ENCODE results near the gene ABCF3.
A peak's percentile ranks its signal among the peaks of the same experiment; 100 is the strongest.

Gene ABCF3

DNA sequence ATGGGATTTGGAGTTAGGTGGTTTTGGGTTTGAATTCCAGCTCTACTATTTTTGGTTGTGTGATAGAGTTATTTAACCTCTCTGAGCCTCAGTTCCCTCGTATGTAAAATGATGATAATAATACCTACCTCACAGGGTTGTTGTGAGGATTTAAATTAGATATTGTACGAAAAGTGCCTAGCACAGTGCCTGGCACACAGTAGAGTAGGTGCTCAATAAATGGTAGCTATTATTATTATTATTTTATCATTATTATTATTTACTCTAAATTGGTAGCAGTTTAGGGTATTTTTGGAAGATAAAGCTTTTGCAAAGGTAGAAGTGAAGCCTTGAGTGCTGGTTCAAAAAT, 12.7 kb upstream of the ABCF3 start:
- H3K36me3 Mint-ChIP-seq (ENCODE audit: low read depth): peaks cover 84% of the 10 kb centered on the region
- intact Hi-C loops (cut with micrococcal nuclease): no loop called here
- H3K9me3 Mint-ChIP-seq: no peaks in the 10 kb centered on the region
- H3K27me3 Mint-ChIP-seq: no peaks in the 10 kb centered on the region
- peaks cover 39% of the 10 kb centered on the region for H3K4me1 Mint-ChIP-seq (ENCODE audit: low read depth)
- no peak overlapping the region for H3K27ac Mint-ChIP-seq
- no peak overlapping the region for H3K4me3 Mint-ChIP-seq

DNA sequence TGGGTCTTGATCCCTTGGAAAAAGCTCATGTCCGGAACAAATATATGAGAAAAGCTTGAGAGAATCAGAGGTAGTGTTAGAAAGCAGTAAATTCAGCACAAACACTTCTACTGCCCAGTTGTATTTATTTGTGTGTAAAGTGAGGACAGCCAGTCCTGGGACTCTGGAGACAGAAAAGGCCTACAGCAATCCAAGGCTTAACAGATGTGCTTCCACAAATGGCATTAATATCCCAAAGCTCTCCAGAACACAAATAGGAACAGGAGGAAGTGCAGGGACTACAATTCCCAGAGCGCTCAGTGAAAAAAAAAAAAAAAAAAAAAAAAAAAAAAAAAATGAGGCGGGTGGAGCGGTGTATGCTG, 11.7 kb upstream of the ABCF3 start:
- Mint-ChIP-seq H3K27ac (peak overlapping the region; percentile 98), H3K4me1 (ENCODE audit: low read depth) (peaks cover 48% of the 10 kb centered on the region), H3K27me3 (no peaks in the 10 kb centered on the region), H3K4me3 (peak overlapping the region; percentile 99), H3K9me3 (no peaks in the 10 kb centered on the region), H3K36me3 (ENCODE audit: low read depth) (peaks cover 84% of the 10 kb centered on the region)
- intact Hi-C loops (cut with micrococcal nuclease): loop anchor here (1.0 kb wide), 4 partner anchors 12 to 125 kb away; partner anchors contain the start of genes ABCF3, EEF1AKMT4, EIF2B5 and PSMD2

DNA sequence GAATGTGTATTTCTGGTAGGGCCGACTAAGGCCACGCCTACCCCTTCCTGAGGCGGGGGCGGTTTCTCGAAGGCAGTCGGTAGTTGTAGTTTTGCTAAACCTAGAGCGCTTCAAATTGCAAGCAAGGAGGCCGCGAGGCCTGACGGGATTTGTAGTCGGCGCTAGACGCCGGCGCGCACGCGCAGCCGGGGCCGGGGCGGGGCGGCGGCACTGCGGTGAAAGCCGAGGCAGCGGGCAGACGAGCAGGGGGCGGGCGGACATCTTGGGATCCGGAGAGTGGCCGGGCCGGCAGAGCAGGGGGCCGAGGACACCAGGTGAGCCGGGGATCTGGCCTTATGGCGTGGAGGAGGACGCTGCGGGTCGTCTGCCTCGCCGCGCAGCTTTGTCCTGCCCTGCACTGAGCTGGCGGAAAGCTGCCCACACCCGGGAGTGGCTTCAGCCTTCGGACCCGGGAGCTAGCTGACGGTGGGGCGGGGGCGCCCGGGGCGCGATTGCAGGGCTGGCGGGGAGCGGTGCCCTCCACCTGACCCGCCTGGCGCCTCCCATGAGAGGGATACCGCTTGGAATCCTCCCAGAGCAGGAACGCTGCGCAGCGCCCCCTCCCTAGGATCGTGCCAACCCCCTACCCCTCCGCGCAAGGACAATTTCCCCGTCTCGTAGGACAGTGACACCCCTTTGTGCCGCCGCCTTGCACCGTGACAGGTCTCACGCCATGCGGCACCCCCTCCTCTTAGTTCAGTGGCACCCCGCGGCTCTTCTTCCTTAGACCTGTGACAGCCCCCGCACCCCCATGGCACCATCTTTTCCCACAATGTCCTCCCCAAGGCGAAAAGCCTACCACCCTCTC, 11.1 kb upstream of the ABCF3 start, which contains the start of gene AP2M1:
Gene AP2M1, plus strand, starts transcription at position 210 of the 847 bp plus-strand sequence. CDS start 2,139 bp downstream, outside the sequence.
- intact Hi-C loops (cut with micrococcal nuclease): loop anchor here (1.0 kb wide), 4 partner anchors 11 to 124 kb away; partner anchors contain the start of genes ABCF3, EEF1AKMT4, EIF2B5 and PSMD2
- Mint-ChIP-seq H3K36me3 (ENCODE audit: low read depth) (peaks cover 84% of the 10 kb centered on the region), H3K27ac (peak within 1 kb of the TSS; percentile 98), H3K27me3 (no peaks in the 10 kb centered on the region), H3K9me3 (no peaks in the 10 kb centered on the region), H3K4me3 (peak within 1 kb of the TSS; percentile 99), H3K4me1 (ENCODE audit: low read depth) (peaks cover 54% of the 10 kb centered on the region)

DNA sequence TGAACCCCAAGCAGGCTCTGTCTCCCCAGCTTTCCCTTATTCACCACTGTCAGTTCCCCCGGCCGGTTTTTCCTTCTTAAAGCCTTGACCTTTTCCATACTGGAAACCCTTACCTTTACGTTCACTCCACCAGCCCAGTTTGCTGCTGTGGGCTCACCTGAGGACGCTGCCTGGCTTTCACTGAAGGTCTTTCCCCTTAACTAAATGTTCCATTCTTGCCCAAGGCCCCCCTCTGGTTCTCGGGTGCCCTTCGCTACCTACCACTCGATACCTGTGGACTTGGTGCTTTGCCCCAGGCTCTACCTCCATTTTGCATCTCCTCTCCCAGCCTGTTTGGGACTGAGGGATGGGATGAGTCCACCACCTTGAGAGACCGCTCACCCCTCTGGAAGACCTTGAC, 10.5 kb upstream of the ABCF3 start:
- Mint-ChIP-seq H3K27me3 (no peaks in the 10 kb centered on the region), H3K36me3 (ENCODE audit: low read depth) (peaks cover 84% of the 10 kb centered on the region)

DNA sequence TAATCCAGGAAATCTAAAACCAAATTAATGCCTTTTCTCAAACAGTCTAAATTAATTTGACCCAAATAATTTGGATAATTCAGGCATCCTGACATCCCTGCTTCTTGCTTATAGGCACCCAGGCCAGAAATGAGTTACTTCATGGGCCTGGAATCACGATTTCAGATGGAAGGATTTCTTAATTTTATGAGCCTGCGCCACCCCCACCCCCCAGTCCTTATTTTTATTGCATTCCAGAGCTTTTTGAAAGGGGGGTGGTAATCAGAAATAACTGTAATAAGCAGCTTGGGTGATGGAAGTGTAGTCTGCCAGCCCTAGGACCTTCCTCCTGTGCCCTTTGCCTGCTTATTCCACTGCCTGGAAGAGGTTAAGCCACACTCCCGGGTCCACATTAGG, 10.0 kb upstream of the ABCF3 start:
- intact Hi-C loops (cut with micrococcal nuclease): no loop called here
- H3K27ac Mint-ChIP-seq: peak overlapping the region; percentile 98
- no peaks in the 10 kb centered on the region for H3K9me3 Mint-ChIP-seq
- H3K4me1 Mint-ChIP-seq (ENCODE audit: low read depth): peaks cover 62% of the 10 kb centered on the region
- H3K4me3 Mint-ChIP-seq: peak overlapping the region; percentile 99
- H3K27me3 Mint-ChIP-seq: no peaks in the 10 kb centered on the region
- H3K36me3 Mint-ChIP-seq (ENCODE audit: low read depth): peaks cover 84% of the 10 kb centered on the region

More for the DNA sequence above, 10.5 kb upstream of the ABCF3 start:
- Mint-ChIP-seq H3K9me3 (no peaks in the 10 kb centered on the region), H3K4me1 (ENCODE audit: low read depth) (peaks cover 61% of the 10 kb centered on the region), H3K4me3 (peak overlapping the region; percentile 99), H3K27ac (peak overlapping the region; percentile 98)
- intact Hi-C loops (cut with micrococcal nuclease): no loop called here

DNA sequence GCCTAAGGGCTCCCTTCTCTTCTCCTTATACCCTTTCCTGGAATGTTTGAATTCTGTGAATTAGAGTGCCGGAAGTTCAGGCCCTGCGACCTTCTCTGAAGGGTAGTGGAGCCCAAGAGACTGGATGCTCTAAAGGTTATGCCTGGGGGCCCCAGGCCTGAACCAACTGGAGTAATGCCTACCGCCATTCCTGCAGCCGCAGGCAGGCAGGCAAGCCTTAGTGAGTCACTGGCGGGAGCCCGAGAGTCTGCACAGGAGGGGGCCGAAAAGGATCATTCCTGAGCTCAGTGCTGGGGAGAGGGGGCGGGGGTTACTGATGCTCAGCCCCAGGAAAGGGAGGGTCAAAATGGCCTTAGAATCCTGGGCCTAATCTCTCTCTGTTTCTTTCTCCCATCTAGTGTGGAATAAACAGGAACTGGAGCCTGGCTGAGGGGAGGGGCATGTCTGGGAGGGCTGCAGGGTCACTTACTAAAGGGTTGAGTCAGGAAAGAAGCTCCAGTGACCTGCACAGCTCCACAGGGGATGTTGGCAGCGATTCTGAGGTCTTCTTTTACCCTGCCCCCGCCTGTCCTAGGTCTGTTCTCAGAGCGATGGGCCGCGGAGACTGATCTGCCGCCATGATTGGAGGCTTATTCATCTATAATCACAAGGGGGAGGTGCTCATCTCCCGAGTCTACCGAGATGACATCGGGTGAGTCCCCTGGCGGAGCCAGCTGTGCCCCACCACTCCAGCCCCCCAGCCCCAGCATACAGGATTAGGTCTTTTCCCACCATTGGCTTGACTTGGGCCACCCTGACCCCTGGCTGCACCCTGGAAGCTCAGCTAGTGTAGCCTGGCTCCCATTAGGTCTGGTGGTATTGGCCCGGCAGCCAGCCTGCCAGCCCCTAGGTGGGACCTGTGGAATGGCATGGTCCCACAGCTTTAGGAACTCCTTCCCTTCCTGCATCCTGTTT, 9.3 kb upstream of the ABCF3 start:
- Mint-ChIP-seq H3K4me3 (peak overlapping the region; percentile 99), H3K27me3 (no peaks in the 10 kb centered on the region), H3K36me3 (ENCODE audit: low read depth) (peaks cover 84% of the 10 kb centered on the region), H3K9me3 (no peaks in the 10 kb centered on the region), H3K4me1 (ENCODE audit: low read depth) (peaks cover 61% of the 10 kb centered on the region), H3K27ac (peak overlapping the region; percentile 98)
- intact Hi-C loops (cut with micrococcal nuclease): loop anchor here (1.0 kb wide), 1 partner anchor 9 kb away; no protein-coding TSS in a partner anchor

DNA sequence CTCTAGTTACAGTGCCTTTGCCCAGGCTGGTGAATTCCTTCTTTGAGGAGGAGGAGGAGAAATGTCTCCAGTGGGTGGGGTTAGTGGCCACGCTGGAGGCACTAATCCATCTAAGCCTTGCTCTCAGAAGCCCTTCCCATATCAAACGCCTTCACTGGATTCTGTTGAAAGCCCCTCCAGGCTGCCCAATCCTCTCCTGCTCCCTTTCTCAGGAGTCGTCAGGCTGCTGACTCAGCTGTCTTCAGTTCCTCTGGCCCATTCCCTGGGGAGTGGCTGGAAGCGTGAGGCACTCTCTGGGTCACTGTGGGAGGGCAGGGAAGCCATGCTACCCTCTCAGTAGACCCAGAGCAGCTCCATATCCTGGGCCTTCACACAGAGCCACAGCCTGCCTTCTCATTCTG, 8.7 kb upstream of the ABCF3 start:
- Mint-ChIP-seq H3K4me3 (peak overlapping the region; percentile 99), H3K9me3 (no peaks in the 10 kb centered on the region), H3K36me3 (ENCODE audit: low read depth) (peaks cover 84% of the 10 kb centered on the region), H3K4me1 (ENCODE audit: low read depth) (peaks cover 63% of the 10 kb centered on the region), H3K27ac (peak overlapping the region; percentile 98), H3K27me3 (no peaks in the 10 kb centered on the region)
- intact Hi-C loops (cut with micrococcal nuclease): loop anchor here (1.0 kb wide), 1 partner anchor 8 kb away; no protein-coding TSS in a partner anchor

DNA sequence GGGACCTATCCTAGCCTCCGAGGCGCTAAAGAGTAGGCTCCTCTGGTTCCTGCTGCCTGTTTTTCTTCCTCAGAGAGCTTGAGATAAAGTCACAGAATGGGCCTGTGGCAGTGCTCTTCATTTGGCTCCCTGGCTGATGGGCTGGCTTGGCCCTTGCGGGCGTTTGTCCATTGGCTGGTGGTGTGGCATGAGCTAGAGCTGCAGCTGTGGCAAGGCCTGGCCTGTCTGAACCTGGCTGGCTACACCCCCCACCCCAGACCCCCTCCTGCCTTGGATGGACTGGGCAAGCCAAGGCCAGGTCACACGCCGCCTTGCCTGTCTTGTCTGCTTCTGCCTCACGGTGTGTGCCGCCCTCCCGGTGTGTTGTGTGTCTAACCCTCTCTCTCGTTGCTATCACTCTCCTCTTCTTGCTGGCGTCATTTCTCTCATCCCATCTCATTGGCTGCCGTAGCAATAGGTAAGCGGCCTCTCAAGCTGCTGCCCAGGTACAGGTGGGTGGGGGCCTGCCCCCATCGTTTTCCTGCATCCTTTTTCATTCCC, 8.2 kb upstream of the ABCF3 start:
- Mint-ChIP-seq H3K4me3 (peak overlapping the region; percentile 99), H3K27me3 (no peaks in the 10 kb centered on the region), H3K4me1 (ENCODE audit: low read depth) (peaks cover 68% of the 10 kb centered on the region), H3K36me3 (ENCODE audit: low read depth) (peaks cover 84% of the 10 kb centered on the region), H3K9me3 (no peaks in the 10 kb centered on the region), H3K27ac (peak overlapping the region; percentile 98)
- intact Hi-C loops (cut with micrococcal nuclease): loop anchor here (1.0 kb wide), 1 partner anchor 7 kb away; no protein-coding TSS in a partner anchor

DNA sequence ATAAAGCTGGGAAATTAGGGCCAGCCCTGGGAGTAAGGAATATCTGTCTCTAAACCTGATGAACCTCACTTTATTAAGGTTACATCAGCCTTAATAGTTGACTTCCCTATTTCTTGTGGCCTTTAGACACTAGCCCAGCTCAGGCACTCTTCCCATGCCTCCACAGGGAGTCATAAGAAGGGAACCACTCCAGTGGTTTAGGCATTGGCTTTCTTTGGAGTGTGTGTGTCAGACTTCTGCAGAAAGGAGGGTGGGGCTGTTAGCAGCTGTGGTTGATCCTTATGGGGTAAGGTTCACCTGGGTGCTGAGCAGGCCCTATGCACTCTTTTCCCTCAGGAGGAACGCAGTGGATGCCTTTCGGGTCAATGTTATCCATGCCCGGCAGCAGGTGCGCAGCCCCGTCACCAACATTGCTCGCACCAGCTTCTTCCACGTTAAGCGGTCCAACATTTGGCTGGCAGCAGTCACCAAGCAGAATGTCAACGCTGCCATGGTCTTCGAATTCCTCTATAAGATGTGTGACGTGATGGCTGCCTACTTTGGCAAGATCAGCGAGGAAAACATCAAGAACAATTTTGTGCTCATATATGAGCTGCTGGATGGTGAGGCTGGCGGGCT, 7.4 kb upstream of the ABCF3 start:
- intact Hi-C loops (cut with micrococcal nuclease): no loop called here
- Mint-ChIP-seq H3K9me3 (no peaks in the 10 kb centered on the region), H3K27me3 (no peaks in the 10 kb centered on the region), H3K4me1 (ENCODE audit: low read depth) (peaks cover 72% of the 10 kb centered on the region), H3K36me3 (ENCODE audit: low read depth) (peaks cover 88% of the 10 kb centered on the region), H3K27ac (peak overlapping the region; percentile 98), H3K4me3 (peak overlapping the region; percentile 99)

DNA sequence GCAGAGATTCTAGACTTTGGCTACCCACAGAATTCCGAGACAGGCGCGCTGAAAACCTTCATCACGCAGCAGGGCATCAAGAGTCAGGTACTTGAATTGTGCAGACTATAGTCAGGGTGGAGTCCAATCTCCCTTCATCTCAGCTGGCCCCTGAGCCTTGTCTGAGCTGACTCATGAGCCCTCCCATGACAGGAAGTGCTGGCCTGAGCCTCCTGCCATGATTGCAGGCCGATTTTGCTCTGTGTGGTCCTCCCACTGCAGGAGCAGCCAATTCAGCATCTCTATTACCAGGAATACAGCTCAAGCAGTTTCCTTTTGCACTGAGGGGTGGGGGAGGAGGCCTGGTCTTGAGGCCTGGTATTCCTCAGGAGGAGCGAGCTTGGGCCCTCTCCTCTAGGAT, 5.8 kb upstream of the ABCF3 start:
- peak overlapping the region; percentile 99 for H3K4me3 Mint-ChIP-seq
- no peaks in the 10 kb centered on the region for H3K27me3 Mint-ChIP-seq
- peak overlapping the region; percentile 98 for H3K27ac Mint-ChIP-seq
- peaks cover 100% of the 10 kb centered on the region for H3K36me3 Mint-ChIP-seq (ENCODE audit: low read depth)
- peaks cover 82% of the 10 kb centered on the region for H3K4me1 Mint-ChIP-seq (ENCODE audit: low read depth)
- intact Hi-C loops (cut with micrococcal nuclease): no loop called here
- no peaks in the 10 kb centered on the region for H3K9me3 Mint-ChIP-seq

DNA sequence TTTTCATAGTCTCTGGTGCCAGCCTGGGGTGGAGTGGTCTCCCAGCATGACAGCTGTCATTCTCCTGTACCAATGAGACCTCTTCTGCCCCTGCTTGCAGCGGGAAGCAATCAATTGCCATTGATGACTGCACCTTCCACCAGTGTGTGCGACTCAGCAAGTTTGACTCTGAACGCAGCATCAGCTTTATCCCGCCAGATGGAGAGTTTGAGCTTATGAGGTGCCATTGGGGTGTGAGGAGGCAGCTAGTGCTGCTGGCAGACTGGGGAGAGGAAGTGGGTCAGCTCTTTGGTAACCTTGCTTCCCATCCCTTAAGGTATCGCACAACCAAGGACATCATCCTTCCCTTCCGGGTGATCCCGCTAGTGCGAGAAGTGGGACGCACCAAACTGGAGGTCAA, 4.4 kb upstream of the ABCF3 start:
- no peak overlapping the region for H3K4me3 Mint-ChIP-seq
- H3K36me3 Mint-ChIP-seq (ENCODE audit: low read depth): peaks cover 98% of the 10 kb centered on the region
- peak overlapping the region; percentile 98 for H3K27ac Mint-ChIP-seq
- H3K4me1 Mint-ChIP-seq (ENCODE audit: low read depth): peaks cover 86% of the 10 kb centered on the region
- intact Hi-C loops (cut with micrococcal nuclease): no loop called here
- H3K9me3 Mint-ChIP-seq: no peaks in the 10 kb centered on the region
- no peaks in the 10 kb centered on the region for H3K27me3 Mint-ChIP-seq

DNA sequence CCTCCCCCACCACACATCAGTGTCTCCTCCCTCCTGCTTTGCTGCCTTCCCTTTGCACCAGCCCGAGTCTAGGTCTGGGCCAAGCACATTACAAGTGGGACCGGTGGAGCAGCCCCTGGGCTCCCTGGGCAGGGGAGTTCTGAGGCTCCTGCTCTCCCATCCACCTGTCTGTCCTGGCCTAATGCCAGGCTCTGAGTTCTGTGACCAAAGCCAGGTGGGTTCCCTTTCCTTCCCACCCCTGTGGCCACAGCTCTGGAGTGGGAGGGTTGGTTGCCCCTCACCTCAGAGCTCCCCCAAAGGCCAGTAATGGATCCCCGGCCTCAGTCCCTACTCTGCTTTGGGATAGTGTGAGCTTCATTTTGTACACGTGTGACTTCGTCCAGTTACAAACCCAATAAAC, 2.3 kb upstream of the ABCF3 start:
- Mint-ChIP-seq H3K9me3 (no peaks in the 10 kb centered on the region), H3K27me3 (no peaks in the 10 kb centered on the region), H3K4me3 (no peak overlapping the region), H3K4me1 (ENCODE audit: low read depth) (peaks cover 86% of the 10 kb centered on the region), H3K36me3 (ENCODE audit: low read depth) (peaks cover 97% of the 10 kb centered on the region), H3K27ac (peak overlapping the region; percentile 94)
- intact Hi-C loops (cut with micrococcal nuclease): no loop called here

DNA sequence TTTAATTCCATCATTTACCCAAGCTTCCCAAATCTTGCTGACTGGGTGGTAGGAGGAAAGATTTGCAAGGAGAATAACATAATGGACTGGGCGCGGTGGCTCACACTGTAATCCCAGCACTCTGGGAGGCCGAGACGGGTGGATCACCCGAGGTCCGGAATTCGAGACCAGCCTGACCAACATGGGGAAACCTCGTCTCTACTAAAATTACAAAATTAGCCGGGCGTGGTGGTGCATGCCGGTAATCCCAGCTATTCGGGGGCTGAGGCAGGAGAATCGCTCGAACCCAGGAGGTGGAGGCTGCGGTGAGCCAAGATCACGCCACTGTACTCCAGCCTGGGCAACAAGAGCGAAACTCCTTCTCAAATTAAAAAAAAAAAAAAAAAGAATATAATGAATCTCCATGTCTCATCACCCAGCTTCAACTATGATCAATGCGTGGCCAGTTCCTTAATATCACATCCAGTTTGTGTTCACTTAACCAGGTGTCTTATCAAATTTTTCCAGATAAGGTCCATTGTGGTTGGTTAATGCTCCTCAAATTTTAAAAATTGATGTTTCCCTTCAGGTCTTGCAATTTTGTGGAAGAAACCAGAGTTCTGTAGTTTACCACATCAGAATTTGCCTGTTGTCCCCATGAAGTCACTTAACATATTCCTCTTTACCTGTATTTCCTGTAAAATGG, 1.3 kb upstream of the ABCF3 start:
- Mint-ChIP-seq H3K4me1 (ENCODE audit: low read depth) (peaks cover 86% of the 10 kb centered on the region), H3K36me3 (ENCODE audit: low read depth) (peaks cover 97% of the 10 kb centered on the region), H3K9me3 (no peaks in the 10 kb centered on the region), H3K27ac (peak overlapping the region; percentile 94), H3K27me3 (no peaks in the 10 kb centered on the region), H3K4me3 (peak overlapping the region; percentile 96)
- intact Hi-C loops (cut with micrococcal nuclease): loop anchor here (1.0 to 5.0 kb wide), 2 partner anchors 7 to 113 kb away; partner anchors contain the start of gene PSMD2

Data from dendritic cell treated with granulocyte-macrophage colony-stimulating factor and Interleukin-4, amounts not matched to agents 40 ng/mL and 50 ng/mL, for 4 days (primary cell).